ENCODE results near the gene PTPRD.

Gene PTPRD

DNA sequence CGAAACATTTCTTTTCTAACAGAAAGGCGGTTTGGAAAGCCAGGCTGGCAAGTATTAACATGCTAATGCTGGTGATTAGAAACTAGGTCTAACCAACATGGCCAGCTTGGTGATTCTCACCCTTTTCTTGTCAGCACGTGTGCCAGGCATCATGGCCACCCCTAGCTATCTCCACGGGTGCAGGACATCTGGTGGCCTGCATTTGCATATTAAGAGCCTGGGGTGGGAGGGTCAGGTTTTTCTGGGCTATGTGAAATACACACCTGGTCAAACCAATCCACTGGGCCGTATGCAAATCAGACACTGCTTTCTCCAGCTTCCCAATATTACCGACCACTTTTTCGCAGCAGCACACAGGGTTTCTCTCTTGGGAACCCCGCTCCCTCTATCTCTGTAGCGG is 612.1 kb downstream of the PTPRD start:
- Mint-ChIP-seq H3K27me3 (no peaks in the 10 kb centered on the region), H3K4me3 (no peak overlapping the region), H3K36me3 (no peaks in the 10 kb centered on the region), H3K9me3 (ENCODE audit: low read depth) (no peaks in the 10 kb centered on the region), H3K4me1 (ENCODE audit: low read depth) (no peaks in the 10 kb centered on the region), H3K27ac (no peak overlapping the region)

DNA sequence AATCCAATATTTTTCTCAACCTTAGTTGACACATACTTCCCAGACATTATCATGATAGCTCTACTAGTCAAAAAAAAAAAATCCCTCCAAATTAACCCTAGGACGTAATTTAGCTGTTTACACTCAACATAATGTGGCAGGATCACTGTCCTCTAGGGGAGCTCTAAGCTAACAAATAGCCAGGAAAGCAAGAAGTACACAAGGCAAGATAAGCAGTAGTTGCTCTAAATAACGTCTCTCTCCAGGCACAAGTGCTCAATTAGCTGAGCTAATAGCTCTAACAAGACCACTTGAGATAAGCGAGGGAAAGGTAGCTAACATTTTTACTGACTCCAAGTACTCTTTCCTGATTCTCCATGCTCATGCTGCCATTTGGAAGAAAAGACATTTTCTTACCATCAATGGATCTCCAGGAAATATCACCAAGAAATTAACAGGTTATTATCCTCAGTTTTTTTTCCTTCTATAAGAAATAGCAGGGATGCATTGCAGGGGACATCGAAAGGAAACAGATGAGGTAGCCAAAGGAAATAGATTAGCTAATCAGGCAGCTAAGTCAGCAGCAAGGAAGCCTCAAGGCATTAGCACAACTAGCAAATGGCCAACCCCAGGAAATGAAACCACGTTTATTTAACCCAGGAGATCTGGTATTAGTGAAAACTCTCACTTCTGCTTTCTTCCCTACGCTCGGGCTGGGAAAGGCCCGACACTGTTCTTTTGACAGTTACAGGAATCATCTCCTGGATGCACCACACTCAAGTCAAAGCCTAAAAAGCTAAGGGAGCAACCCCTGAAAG is 614.1 kb downstream of the PTPRD start:
- H3K36me3 Mint-ChIP-seq, result no peaks in the 10 kb centered on the region
- H3K27me3 Mint-ChIP-seq, result no peaks in the 10 kb centered on the region
- no peak overlapping the region for H3K27ac Mint-ChIP-seq
- H3K4me3 Mint-ChIP-seq, result no peak overlapping the region
- H3K4me1 Mint-ChIP-seq (ENCODE audit: low read depth), result no peaks in the 10 kb centered on the region
- no peaks in the 10 kb centered on the region for H3K9me3 Mint-ChIP-seq (ENCODE audit: low read depth)

DNA sequence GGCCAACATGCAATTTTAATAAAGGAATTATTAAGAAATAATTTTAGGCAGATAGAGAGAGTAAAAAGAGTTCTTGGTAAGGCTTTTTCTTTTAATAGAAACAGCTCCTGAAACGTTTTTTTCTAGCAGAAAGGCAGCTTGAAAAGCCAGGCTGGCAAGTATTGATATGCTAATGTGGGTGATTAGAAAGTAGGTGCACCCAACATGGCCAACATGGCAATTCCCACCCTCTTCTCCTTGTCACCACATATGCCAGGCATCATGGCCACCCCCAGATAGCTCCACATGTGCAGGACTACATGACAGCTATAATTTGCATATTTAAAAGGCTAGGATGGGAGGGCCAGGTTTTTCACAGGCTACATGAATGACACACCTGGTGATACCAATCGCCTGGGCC is 615.2 kb downstream of the PTPRD start:
- no peak overlapping the region for H3K27ac Mint-ChIP-seq
- no peaks in the 10 kb centered on the region for H3K4me1 Mint-ChIP-seq (ENCODE audit: low read depth)
- H3K27me3 Mint-ChIP-seq, result no peaks in the 10 kb centered on the region
- no peaks in the 10 kb centered on the region for H3K36me3 Mint-ChIP-seq
- H3K4me3 Mint-ChIP-seq, result no peak overlapping the region
- no peaks in the 10 kb centered on the region for H3K9me3 Mint-ChIP-seq (ENCODE audit: low read depth)

DNA sequence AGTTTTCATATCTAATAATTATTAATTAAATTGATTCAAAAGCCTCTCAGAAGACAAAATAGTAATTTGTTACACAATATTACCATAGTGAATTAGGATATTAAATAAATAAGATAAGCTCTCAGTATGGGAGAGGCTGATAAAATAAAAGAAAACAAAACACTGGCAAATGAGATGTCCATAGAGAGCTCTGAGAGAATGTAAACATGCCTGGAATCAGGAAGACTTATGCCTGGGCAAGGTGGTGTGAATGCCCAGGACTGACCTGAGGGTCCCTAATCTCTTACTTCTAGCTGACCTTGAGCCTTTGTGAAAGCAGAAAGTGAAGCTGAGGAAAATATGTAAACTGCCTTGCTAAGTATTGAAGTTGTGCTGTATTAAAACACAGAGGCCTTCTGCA is 616.5 kb downstream of the PTPRD start:
- Mint-ChIP-seq H3K9me3 (ENCODE audit: low read depth) (no peaks in the 10 kb centered on the region), H3K4me3 (no peak overlapping the region), H3K27me3 (peaks cover 1% of the 10 kb centered on the region), H3K27ac (no peak overlapping the region), H3K4me1 (ENCODE audit: low read depth) (no peaks in the 10 kb centered on the region), H3K36me3 (no peaks in the 10 kb centered on the region)

DNA sequence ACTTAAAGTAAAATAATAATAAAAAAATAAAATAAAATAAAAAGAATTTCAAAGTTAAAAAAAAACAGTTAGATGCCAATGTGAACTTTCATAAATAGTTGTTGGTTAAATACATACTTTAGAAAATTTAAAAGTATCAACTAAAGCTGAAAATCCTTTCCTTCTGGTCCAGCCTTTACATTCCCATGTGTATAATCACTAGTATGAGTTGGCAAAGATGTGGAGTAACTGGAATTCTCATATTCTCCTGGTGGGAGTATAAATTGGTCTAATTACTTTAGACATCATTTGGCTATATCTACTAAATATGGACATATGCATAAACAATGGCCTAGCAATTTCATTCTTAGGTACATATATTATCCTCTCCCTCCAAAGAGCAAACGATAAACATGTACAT is 619.9 kb downstream of the PTPRD start:
- no peaks in the 10 kb centered on the region for H3K4me1 Mint-ChIP-seq (ENCODE audit: low read depth)
- H3K36me3 Mint-ChIP-seq, result no peaks in the 10 kb centered on the region
- no peak overlapping the region for H3K4me3 Mint-ChIP-seq
- no peak overlapping the region for H3K27ac Mint-ChIP-seq
- peaks cover 1% of the 10 kb centered on the region for H3K27me3 Mint-ChIP-seq
- no peaks in the 10 kb centered on the region for H3K9me3 Mint-ChIP-seq (ENCODE audit: low read depth)

DNA sequence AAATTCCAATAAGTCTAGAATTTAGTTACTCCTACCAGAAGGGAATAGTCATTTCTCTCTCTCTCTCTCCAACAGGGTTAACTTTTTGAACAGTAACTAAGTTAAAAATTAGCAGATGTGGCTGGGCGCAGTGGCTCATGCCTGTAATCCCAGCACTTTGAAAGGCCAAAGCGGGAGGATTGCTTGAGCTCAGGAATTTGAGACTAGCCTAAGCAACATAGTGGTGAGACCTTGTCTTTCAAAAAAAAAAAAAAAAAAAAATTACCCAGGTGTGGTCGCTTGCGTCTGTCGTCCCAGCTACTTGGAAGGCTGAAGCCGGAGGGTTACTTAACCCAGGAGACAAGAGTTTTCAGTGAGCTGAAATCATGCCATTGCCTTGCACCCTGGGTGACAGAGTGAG is 639.7 kb downstream of the PTPRD start:
- no peaks in the 10 kb centered on the region for H3K27me3 Mint-ChIP-seq
- H3K27ac Mint-ChIP-seq, result no peak overlapping the region
- H3K4me1 Mint-ChIP-seq (ENCODE audit: low read depth), result no peaks in the 10 kb centered on the region
- H3K9me3 Mint-ChIP-seq (ENCODE audit: low read depth), result no peaks in the 10 kb centered on the region
- no peak overlapping the region for H3K4me3 Mint-ChIP-seq
- no peaks in the 10 kb centered on the region for H3K36me3 Mint-ChIP-seq

DNA sequence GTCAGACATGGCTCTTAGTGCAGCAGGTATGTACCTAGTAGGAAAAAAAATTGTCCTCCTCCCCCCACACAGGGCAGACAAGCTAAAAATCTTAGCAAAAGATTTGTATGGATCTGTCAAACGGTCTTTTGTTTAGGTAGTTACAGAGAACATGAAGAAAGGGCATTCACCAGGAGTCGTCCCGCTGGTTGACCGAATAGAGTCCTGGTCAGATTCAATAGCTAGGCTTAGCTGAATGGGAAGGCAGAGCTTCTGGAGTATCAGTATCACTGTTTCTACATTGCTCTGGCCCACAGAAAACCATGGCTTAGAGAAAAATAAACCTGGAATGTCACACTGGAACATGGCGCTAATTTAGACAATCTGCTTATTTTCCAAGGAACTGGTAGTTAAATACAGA is 642.3 kb downstream of the PTPRD start:
- Mint-ChIP-seq H3K27me3 (no peaks in the 10 kb centered on the region), H3K9me3 (ENCODE audit: low read depth) (no peaks in the 10 kb centered on the region)

DNA sequence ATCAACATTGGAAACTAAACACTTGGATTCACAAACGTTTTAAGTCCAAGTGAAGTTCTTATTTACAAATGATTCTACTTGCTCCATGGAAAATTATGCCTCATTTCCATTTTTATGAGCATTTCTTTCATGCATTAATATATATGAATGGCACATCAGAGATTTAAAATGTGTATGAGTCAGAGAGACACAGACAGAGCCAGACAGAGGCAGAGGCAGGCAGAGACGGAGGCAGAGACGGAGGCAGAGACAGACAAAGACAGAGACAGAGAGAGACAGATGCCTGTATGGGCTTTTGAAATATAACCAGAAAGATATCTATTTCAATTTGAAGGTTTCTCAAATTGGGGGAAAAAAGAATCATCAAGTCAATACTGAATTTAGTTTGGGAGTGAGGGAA is 649.0 kb downstream of the PTPRD start:
- Mint-ChIP-seq H3K27ac (no peak overlapping the region), H3K4me3 (no peak overlapping the region), H3K36me3 (no peaks in the 10 kb centered on the region), H3K9me3 (ENCODE audit: low read depth) (peaks cover 3% of the 10 kb centered on the region), H3K27me3 (no peaks in the 10 kb centered on the region), H3K4me1 (ENCODE audit: low read depth) (no peaks in the 10 kb centered on the region)

More for the DNA sequence above, 642.3 kb downstream of the PTPRD start:
- Mint-ChIP-seq H3K36me3 (no peaks in the 10 kb centered on the region), H3K4me3 (no peak overlapping the region), H3K4me1 (ENCODE audit: low read depth) (no peaks in the 10 kb centered on the region), H3K27ac (no peak overlapping the region)

DNA sequence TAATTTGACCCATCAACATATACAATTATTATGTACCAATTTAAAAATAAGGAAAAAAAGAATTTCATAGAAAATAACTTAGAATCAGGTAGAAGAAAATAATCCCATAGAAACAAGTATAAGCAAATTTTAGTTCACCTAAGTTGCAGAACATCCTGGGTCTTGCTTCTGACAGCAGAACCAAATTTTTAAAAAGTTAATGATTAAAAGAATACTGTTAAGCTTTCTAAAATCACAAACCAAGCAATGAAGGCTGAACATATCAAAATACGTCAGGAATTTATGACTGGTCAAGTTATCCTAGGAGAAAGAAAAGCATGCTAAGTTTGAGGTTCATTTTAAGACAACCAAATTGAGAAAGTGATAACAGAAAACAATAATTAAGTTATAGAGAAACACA is 650.9 kb downstream of the PTPRD start:
- Mint-ChIP-seq H3K4me3 (no peak overlapping the region), H3K27me3 (no peaks in the 10 kb centered on the region), H3K36me3 (no peaks in the 10 kb centered on the region), H3K4me1 (ENCODE audit: low read depth) (no peaks in the 10 kb centered on the region), H3K9me3 (ENCODE audit: low read depth) (peaks cover 3% of the 10 kb centered on the region), H3K27ac (no peak overlapping the region)

DNA sequence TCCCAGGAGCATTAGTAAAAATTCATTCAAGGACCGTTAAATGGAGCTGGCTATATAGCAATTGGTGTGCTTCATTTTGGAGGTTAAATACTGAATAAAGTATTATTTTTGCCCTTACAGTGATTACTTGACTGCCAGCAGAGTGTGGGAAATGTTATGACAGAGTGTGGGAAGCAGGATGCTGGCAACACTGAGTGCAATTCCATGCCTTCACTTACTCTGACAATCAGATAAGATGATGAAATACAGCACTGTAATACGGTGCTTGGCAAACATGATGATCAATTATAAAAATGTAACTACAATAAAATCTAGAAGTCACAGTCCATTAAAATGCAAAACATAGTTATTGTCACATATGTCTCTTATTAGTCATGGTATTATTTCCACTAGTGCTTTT is 651.3 kb downstream of the PTPRD start:
- Mint-ChIP-seq H3K4me3 (no peak overlapping the region), H3K27ac (no peak overlapping the region), H3K27me3 (no peaks in the 10 kb centered on the region)

DNA sequence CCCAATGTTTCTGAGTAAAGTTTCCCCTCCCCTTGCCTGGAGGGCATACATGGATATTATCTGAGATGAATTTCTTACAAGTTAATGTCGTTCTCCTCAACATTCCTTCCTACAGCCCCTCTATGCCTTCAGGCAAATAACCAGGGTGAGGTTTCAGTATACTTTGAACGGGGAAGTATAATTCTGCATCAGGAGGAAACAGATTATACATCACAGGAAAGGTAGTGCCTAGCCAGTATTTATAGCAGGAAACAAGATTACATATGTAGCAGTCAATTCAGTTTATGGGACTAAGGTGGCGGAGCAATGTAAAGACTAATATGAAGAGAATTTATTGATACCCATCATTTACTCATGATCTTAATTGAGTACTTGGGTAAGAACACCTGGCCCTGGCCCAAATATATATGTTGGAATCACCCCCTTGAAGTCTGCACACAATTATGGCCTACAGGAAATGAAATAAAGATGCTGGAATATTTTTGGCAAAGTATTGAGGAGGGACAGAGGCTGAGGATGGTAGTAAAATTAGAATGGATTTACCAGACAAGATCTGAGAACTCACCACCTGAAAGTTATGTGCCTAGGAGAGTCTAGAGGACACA is 661.1 kb downstream of the PTPRD start:
- Mint-ChIP-seq H3K27me3 (no peaks in the 10 kb centered on the region), H3K27ac (no peak overlapping the region), H3K4me1 (ENCODE audit: low read depth) (no peaks in the 10 kb centered on the region), H3K9me3 (ENCODE audit: low read depth) (no peaks in the 10 kb centered on the region), H3K4me3 (no peak overlapping the region), H3K36me3 (no peaks in the 10 kb centered on the region)

More for the DNA sequence above, 651.3 kb downstream of the PTPRD start:
- peaks cover 3% of the 10 kb centered on the region for H3K9me3 Mint-ChIP-seq (ENCODE audit: low read depth)
- H3K36me3 Mint-ChIP-seq, result no peaks in the 10 kb centered on the region
- no peaks in the 10 kb centered on the region for H3K4me1 Mint-ChIP-seq (ENCODE audit: low read depth)

DNA sequence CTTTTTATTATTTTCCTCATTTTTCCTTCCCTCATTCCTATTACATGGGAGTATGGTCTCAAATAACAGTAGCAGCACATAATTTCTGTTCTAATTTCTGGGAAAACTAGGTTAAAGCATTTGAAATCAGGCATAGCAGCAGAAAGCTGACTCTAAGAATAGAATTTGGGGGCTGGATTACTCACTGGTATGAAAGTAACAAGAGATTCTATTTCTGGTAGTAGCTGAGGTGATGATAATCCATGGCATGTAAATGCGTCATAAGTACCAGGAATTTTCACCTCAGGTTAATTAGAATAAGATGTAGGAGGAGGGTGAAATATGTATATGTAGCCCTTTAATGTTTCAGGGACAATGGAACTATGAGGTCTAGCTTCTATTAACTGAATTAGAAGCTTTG is 662.0 kb downstream of the PTPRD start:
- Mint-ChIP-seq H3K27ac (no peak overlapping the region), H3K27me3 (no peaks in the 10 kb centered on the region), H3K9me3 (ENCODE audit: low read depth) (no peaks in the 10 kb centered on the region), H3K4me3 (no peak overlapping the region), H3K4me1 (ENCODE audit: low read depth) (no peaks in the 10 kb centered on the region), H3K36me3 (no peaks in the 10 kb centered on the region)

DNA sequence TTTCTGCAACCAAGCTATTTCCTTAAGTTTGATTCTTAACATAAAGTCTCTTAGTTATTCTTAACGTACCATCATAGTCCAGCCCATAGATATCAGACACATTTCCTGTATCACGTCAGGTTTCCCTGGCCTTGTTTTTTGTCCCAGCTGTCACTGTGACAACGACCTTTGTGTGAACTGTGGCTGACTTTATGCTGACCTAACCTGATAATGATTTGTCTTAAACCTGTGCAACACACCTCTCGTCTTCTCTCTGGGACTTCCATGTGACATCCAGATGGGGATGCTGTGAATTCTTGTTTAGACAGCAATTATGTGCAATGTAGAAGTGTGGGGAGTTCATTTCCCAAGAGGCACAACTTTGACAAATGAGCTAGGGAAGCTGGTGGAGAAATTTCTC is 662.8 kb downstream of the PTPRD start:
- Mint-ChIP-seq H3K27ac (no peak overlapping the region), H3K36me3 (no peaks in the 10 kb centered on the region), H3K27me3 (no peaks in the 10 kb centered on the region), H3K4me1 (ENCODE audit: low read depth) (no peaks in the 10 kb centered on the region), H3K4me3 (no peak overlapping the region), H3K9me3 (ENCODE audit: low read depth) (no peaks in the 10 kb centered on the region)

DNA sequence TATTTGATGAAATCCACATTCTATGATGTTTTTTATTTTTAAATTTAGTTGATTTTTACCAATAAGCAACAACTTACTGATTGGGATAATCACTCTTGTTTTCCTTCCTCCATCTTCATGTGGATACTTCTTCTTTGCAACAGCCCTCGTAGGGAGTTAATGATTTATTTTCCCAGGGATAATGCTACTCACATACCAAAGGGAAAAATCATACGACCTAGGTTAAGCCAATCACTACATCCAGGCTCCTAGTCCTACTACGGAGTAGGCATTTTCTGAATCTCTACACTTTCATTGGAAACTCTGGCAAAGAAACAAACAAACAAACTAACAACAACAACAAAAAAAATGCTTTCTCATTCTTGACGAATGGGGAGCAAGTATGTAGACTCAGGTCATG is 663.4 kb downstream of the PTPRD start:
- Mint-ChIP-seq H3K4me1 (ENCODE audit: low read depth) (no peaks in the 10 kb centered on the region), H3K27ac (no peak overlapping the region), H3K36me3 (no peaks in the 10 kb centered on the region), H3K9me3 (ENCODE audit: low read depth) (no peaks in the 10 kb centered on the region), H3K4me3 (no peak overlapping the region), H3K27me3 (no peaks in the 10 kb centered on the region)

DNA sequence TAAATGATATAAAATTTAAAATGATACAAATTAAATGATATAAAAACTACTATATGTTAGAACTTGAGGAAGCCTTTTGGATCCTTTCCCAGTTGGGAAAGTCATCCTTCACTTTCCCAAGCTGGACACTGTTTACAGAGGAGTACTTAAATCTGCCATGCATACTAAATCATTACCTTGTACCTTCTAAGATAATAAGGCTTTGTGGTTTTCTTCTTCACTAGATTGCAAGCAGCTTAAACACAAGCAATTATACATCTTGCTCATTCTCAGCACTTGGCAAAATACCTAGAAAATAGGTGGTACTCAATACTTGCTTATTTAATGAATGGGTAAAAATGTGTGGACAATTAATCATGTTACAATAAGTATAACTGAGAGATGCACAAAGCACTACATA is 666.8 kb downstream of the PTPRD start:
- no peak overlapping the region for H3K4me3 Mint-ChIP-seq
- no peaks in the 10 kb centered on the region for H3K4me1 Mint-ChIP-seq (ENCODE audit: low read depth)
- H3K36me3 Mint-ChIP-seq, result no peaks in the 10 kb centered on the region
- H3K27me3 Mint-ChIP-seq, result no peaks in the 10 kb centered on the region
- no peaks in the 10 kb centered on the region for H3K9me3 Mint-ChIP-seq (ENCODE audit: low read depth)
- H3K27ac Mint-ChIP-seq, result no peak overlapping the region

All from activated naive CD8-positive, alpha-beta T cell (primary cell).